Mesendoderm (in vitro differentiated cells): ENCODE data around the gene SLC14A1.

Experiments
- DNase-seq: peaks from one replicate; pipeline ENCODE4 v3.0.0; 2013
- H2AK5ac ChIP-seq: 2 replicates; pipeline ENCODE4 v1.6.1; 2013; ENCODE audit warnings: low read length, inconsistent platforms
- H2BK120ac ChIP-seq: 2 replicates; pipeline ENCODE4 v1.6.1; 2013; ENCODE audit warnings: low read depth, mild to moderate bottlenecking, low read length, moderate library complexity, mixed read lengths
- H2BK15ac ChIP-seq: replicated peaks from 2 replicates; pipeline ENCODE4 v1.6.1; 2013; ENCODE audit warnings: low read depth, mild to moderate bottlenecking, moderate library complexity
- H2BK5ac ChIP-seq: 2 replicates; pipeline ENCODE4 v1.6.1; 2013; ENCODE audit warnings: low read length, inconsistent platforms
- H3K18ac ChIP-seq: 2 replicates; pipeline ENCODE4 v1.6.1; 2013; ENCODE audit warnings: mild to moderate bottlenecking, low read length, mixed read lengths
- H3K23ac ChIP-seq: one replicate; pipeline ENCODE4 v1.6.1; 2013; ENCODE audit warnings: low read length
- H3K27ac ChIP-seq: 2 replicates; pipeline ENCODE4 v1.5.1; 2013; ENCODE audit warnings: low read depth, mild to moderate bottlenecking, inconsistent platforms, low read length, moderate library complexity
- H3K27me3 ChIP-seq: 2 replicates; pipeline ENCODE4 v1.6.1; 2013; ENCODE audit warnings: low read length, control low read depth, mild to moderate bottlenecking, inconsistent platforms; ENCODE audit not compliant: insufficient read depth, poor library complexity
- H3K36me3 ChIP-seq: 2 replicates; pipeline ENCODE4 v1.6.1; 2013; ENCODE audit warnings: low read length, inconsistent platforms; ENCODE audit not compliant: control insufficient read depth, insufficient read depth
- H3K4ac ChIP-seq: one replicate; pipeline ENCODE4 v1.6.1; 2013; ENCODE audit warnings: low read depth, mild to moderate bottlenecking, low read length, moderate library complexity
- H3K4me1 ChIP-seq: 2 replicates; pipeline ENCODE4 v1.6.1; 2013; ENCODE audit warnings: low read depth, low read length, inconsistent platforms; ENCODE audit not compliant: control insufficient read depth
- H3K4me2 ChIP-seq: 2 replicates; pipeline ENCODE4 v1.6.1; 2013; ENCODE audit warnings: low read length
- H3K4me3 ChIP-seq: 2 replicates; pipeline ENCODE4 v1.5.1; 2013; ENCODE audit warnings: mild to moderate bottlenecking, low read length
- H3K56ac ChIP-seq: one replicate; pipeline ENCODE4 v1.6.1; 2013; ENCODE audit warnings: low read length
- H3K79me1 ChIP-seq: 2 replicates; pipeline ENCODE4 v1.6.1; 2013; ENCODE audit warnings: low read length, inconsistent platforms
- H3K79me2 ChIP-seq: 2 replicates; pipeline ENCODE4 v1.6.1; 2013; ENCODE audit warnings: mild to moderate bottlenecking, low read length; ENCODE audit not compliant: control insufficient read depth, insufficient read depth
- H3K9ac ChIP-seq: 2 replicates; pipeline ENCODE4 v1.6.1; 2013; ENCODE audit warnings: low read length, inconsistent platforms
- H4K5ac ChIP-seq: one replicate; pipeline ENCODE4 v1.6.1; 2013; ENCODE audit warnings: low read length
- H4K8ac ChIP-seq: one replicate; pipeline ENCODE4 v1.6.1; 2013; ENCODE audit warnings: low read depth, mild to moderate bottlenecking, control low read depth, low read length, moderate library complexity
- WGBS: extraction: QIAGEN DNeasy Blood & Tissue Kit; methylation state at CpG from one replicate; pipeline ENCODE4 v1.1.7; 2013; ENCODE audit warnings: low lambda C conversion rate, missing lambda C conversion rate; ENCODE audit not compliant: insufficient coverage; ENCODE audit errors: extremely low coverage; 5-methylcytosine and 5-hydroxymethylcytosine counted together

The SLC14A1 gene

GRCh38 chr18:45774065-45774521, 50.1 kb downstream of the SLC14A1 start:
- H3K4me2 ChIP-seq = no peak overlapping the region
- no peak overlapping the region for H2BK5ac ChIP-seq
- H3K36me3 ChIP-seq = no peaks in the 10 kb centered on the region
- no peak overlapping the region for H2AK5ac ChIP-seq
- H3K4me3 ChIP-seq = no peak overlapping the region
- no peaks in the 10 kb centered on the region for H3K79me1 ChIP-seq
- no peaks in the 10 kb centered on the region for H3K79me2 ChIP-seq
- peaks cover 2% of the 10 kb centered on the region for H3K4me1 ChIP-seq
- H2BK120ac ChIP-seq = no peak overlapping the region
- no peak overlapping the region for H3K56ac ChIP-seq
- no peak overlapping the region for H3K4ac ChIP-seq
- H4K5ac ChIP-seq = no peak overlapping the region
- no peak overlapping the region for H3K23ac ChIP-seq
- H3K27me3 ChIP-seq = no peaks in the 10 kb centered on the region
- H3K27ac ChIP-seq = no peak overlapping the region
- no peak overlapping the region for H3K18ac ChIP-seq
- H4K8ac ChIP-seq = no peak overlapping the region
- no peak overlapping the region for H2BK15ac ChIP-seq
- no peak for DNase-seq
- no peak overlapping the region for H3K9ac ChIP-seq

GRCh38 chr18:45775241-45775676, 51.3 kb downstream of the SLC14A1 start:
- Histone ChIP-seq H3K4ac (peak overlapping the region; percentile 20), H3K56ac (peak overlapping the region; percentile 97), H2BK15ac (no peak overlapping the region), H3K4me3 (peak overlapping the region; percentile 77), H3K27me3 (no peaks in the 10 kb centered on the region), H4K5ac (no peak overlapping the region), H3K79me1 (no peaks in the 10 kb centered on the region), H3K79me2 (no peaks in the 10 kb centered on the region), H3K4me1 (peaks cover 2% of the 10 kb centered on the region), H3K36me3 (no peaks in the 10 kb centered on the region), H2AK5ac (no peak overlapping the region), H3K18ac (peak overlapping the region; percentile 91), H3K27ac (no peak overlapping the region), H3K9ac (peak overlapping the region; percentile 95), H4K8ac (peak overlapping the region; percentile 7), H2BK120ac (no peak overlapping the region), H2BK5ac (peak overlapping the region; percentile 44), H3K4me2 (peak overlapping the region; percentile 65), H3K23ac (no peak overlapping the region)
- peak; percentile 81 for DNase-seq
- WGBS = no CpG with 5 or more reads among the region's 35 CpGs

- H3K23ac ChIP-seq = no peak overlapping the region
- peak overlapping the region; percentile 77 for H3K4me3 ChIP-seq
- H3K79me2 ChIP-seq = no peaks in the 10 kb centered on the region
- H2BK5ac ChIP-seq = no peak overlapping the region
- DNase-seq = peak; percentile 33
- no peak overlapping the region for H2BK120ac ChIP-seq
- H3K9ac ChIP-seq = peak overlapping the region; percentile 95
- H2BK15ac ChIP-seq = no peak overlapping the region
- H3K56ac ChIP-seq = peak overlapping the region; percentile 97
- no peak overlapping the region for H3K27ac ChIP-seq
- no peaks in the 10 kb centered on the region for H3K79me1 ChIP-seq
- H3K27me3 ChIP-seq = no peaks in the 10 kb centered on the region
- no CpG with 5 or more reads among the region's 8 CpGs for WGBS
- no peak overlapping the region for H2AK5ac ChIP-seq
- H4K8ac ChIP-seq = peak overlapping the region; percentile 7
- H3K18ac ChIP-seq = peak overlapping the region; percentile 91
- H3K4ac ChIP-seq = peak overlapping the region; percentile 20
- H3K36me3 ChIP-seq = no peaks in the 10 kb centered on the region
- no peak overlapping the region for H4K5ac ChIP-seq
- peaks cover 2% of the 10 kb centered on the region for H3K4me1 ChIP-seq
- H3K4me2 ChIP-seq = peak overlapping the region; percentile 65
These were observed 51.8 kb downstream of the SLC14A1 start for GRCh38 chr18:45775743-45776142.

- Histone ChIP-seq H4K8ac (no peak overlapping the region), H3K4me3 (no peak overlapping the region), H2BK5ac (no peak overlapping the region), H3K4me2 (no peak overlapping the region), H3K4ac (no peak overlapping the region), H3K36me3 (no peaks in the 10 kb centered on the region), H3K79me1 (no peaks in the 10 kb centered on the region), H3K56ac (no peak overlapping the region), H2BK15ac (no peak overlapping the region), H3K27ac (no peak overlapping the region), H3K23ac (no peak overlapping the region), H3K4me1 (peaks cover 2% of the 10 kb centered on the region), H3K9ac (no peak overlapping the region), H4K5ac (no peak overlapping the region), H2AK5ac (no peak overlapping the region), H3K27me3 (no peaks in the 10 kb centered on the region), H3K18ac (no peak overlapping the region), H2BK120ac (no peak overlapping the region), H3K79me2 (no peaks in the 10 kb centered on the region)
- no CpG with 5 or more reads among the region's 1 CpG for WGBS
- no peak for DNase-seq
These were observed 53.4 kb downstream of the SLC14A1 start for GRCh38 chr18:45777393-45777792.

GRCh38 chr18:45780568-45780967, 56.6 kb downstream of the SLC14A1 start:
- Histone ChIP-seq H3K9ac (no peak overlapping the region), H3K27ac (no peak overlapping the region), H3K79me2 (no peaks in the 10 kb centered on the region), H2BK15ac (no peak overlapping the region), H3K56ac (no peak overlapping the region), H2AK5ac (no peak overlapping the region), H3K79me1 (no peaks in the 10 kb centered on the region), H2BK5ac (no peak overlapping the region), H4K8ac (no peak overlapping the region), H2BK120ac (no peak overlapping the region), H3K4ac (no peak overlapping the region), H3K4me1 (peaks cover 9% of the 10 kb centered on the region), H3K23ac (no peak overlapping the region), H3K4me3 (no peak overlapping the region), H3K27me3 (no peaks in the 10 kb centered on the region), H4K5ac (no peak overlapping the region), H3K36me3 (no peaks in the 10 kb centered on the region), H3K18ac (no peak overlapping the region), H3K4me2 (no peak overlapping the region)
- no peak for DNase-seq
- no CpG with 5 or more reads among the region's 2 CpGs for WGBS

- no peak overlapping the region for H3K23ac ChIP-seq
These were observed 58.7 kb downstream of the SLC14A1 start for GRCh38 chr18:45782662-45783061.

More at GRCh38 chr18:45782662-45783061, 58.7 kb downstream of the SLC14A1 start:
- Histone ChIP-seq H4K8ac (no peak overlapping the region), H3K4me3 (no peak overlapping the region), H3K4me1 (peaks cover 7% of the 10 kb centered on the region), H3K56ac (no peak overlapping the region), H3K27ac (no peak overlapping the region), H3K79me1 (no peaks in the 10 kb centered on the region), H2BK5ac (no peak overlapping the region), H3K36me3 (no peaks in the 10 kb centered on the region), H3K4me2 (no peak overlapping the region), H3K9ac (no peak overlapping the region), H2BK120ac (no peak overlapping the region), H3K27me3 (no peaks in the 10 kb centered on the region), H3K4ac (no peak overlapping the region), H2AK5ac (no peak overlapping the region), H3K79me2 (no peaks in the 10 kb centered on the region), H4K5ac (no peak overlapping the region), H3K18ac (no peak overlapping the region), H2BK15ac (no peak overlapping the region)
- WGBS = no CpG with 5 or more reads among the region's 1 CpG
- DNase-seq = no peak
